ENCODE results near the gene ABLIM2.

Gene ABLIM2

GRCh38 chr4:8125526-8126056, 33.0 kb downstream of the ABLIM2 start:
- FAIRE-seq = no peak
- TF ChIP-seq CTCF (IDR thresholded peaks at IDR 0.05; ENCODE audit: insufficient read depth, missing control alignments) = no peak
- DNase-seq (ENCODE audit: insufficient read length, low spot score) = no peak

GRCh38 chr4:8123870-8124269, 34.7 kb downstream of the ABLIM2 start:
- FAIRE-seq = no peak
- no peak for DNase-seq (ENCODE audit: insufficient read length, low spot score)
- TF ChIP-seq CTCF (IDR thresholded peaks at IDR 0.05; ENCODE audit: insufficient read depth, missing control alignments) = no peak

- TF ChIP-seq CTCF (IDR thresholded peaks at IDR 0.05; ENCODE audit: insufficient read depth, missing control alignments) = no peak
Measured at GRCh38 chr4:8123389-8123788, 35.2 kb downstream of the ABLIM2 start.

GRCh38 chr4:8122746-8123145, 35.9 kb downstream of the ABLIM2 start:
- DNase-seq (ENCODE audit: insufficient read length, low spot score) (no peak), FAIRE-seq (no peak)
- no peak for TF ChIP-seq CTCF (IDR thresholded peaks at IDR 0.05; ENCODE audit: insufficient read depth, missing control alignments)

More at GRCh38 chr4:8123389-8123788, 35.2 kb downstream of the ABLIM2 start:
- DNase-seq (ENCODE audit: insufficient read length, low spot score) (no peak), FAIRE-seq (no peak)

GRCh38 chr4:8121292-8122015, 37.2 kb downstream of the ABLIM2 start:
- no peak for FAIRE-seq
- TF ChIP-seq CTCF (IDR thresholded peaks at IDR 0.05; ENCODE audit: insufficient read depth, missing control alignments) = no peak
- no peak for DNase-seq (ENCODE audit: insufficient read length, low spot score)

GRCh38 chr4:8120501-8120900, 38.1 kb downstream of the ABLIM2 start:
- TF ChIP-seq CTCF (IDR thresholded peaks at IDR 0.05; ENCODE audit: insufficient read depth, missing control alignments) = no peak
- DNase-seq (ENCODE audit: insufficient read length, low spot score) (no peak), FAIRE-seq (no peak)

GRCh38 chr4:8119877-8120276, 38.7 kb downstream of the ABLIM2 start:
- DNase-seq (ENCODE audit: insufficient read length, low spot score) (no peak), FAIRE-seq (no peak)

More at GRCh38 chr4:8119877-8120276, 38.7 kb downstream of the ABLIM2 start:
- TF ChIP-seq CTCF (IDR thresholded peaks at IDR 0.05; ENCODE audit: insufficient read depth, missing control alignments) = no peak

Data from D721Med (cell line).